A549 (cell line): ENCODE measurements around the gene TACC3.

ENCODE experiments used
- JUN ChIP-seq, 2 experiments: fragments of >200 bp; sonication (Bioruptor Twin); formaldehyde crosslinking; IDR thresholded peaks; 2 replicates in 1 of 2; 3 replicates in 1 of 2; pipeline ENCODE4 v1.6.1; 2016 to 2017
- MAZ ChIP-seq: fragments of 150-350 bp; IDR thresholded peaks from 2 replicates; pipeline ENCODE4 v1.6.1; 2014; ENCODE audit warnings: antibody characterized with exemption, low read depth, low read length, borderline replicate concordance

DNA sequence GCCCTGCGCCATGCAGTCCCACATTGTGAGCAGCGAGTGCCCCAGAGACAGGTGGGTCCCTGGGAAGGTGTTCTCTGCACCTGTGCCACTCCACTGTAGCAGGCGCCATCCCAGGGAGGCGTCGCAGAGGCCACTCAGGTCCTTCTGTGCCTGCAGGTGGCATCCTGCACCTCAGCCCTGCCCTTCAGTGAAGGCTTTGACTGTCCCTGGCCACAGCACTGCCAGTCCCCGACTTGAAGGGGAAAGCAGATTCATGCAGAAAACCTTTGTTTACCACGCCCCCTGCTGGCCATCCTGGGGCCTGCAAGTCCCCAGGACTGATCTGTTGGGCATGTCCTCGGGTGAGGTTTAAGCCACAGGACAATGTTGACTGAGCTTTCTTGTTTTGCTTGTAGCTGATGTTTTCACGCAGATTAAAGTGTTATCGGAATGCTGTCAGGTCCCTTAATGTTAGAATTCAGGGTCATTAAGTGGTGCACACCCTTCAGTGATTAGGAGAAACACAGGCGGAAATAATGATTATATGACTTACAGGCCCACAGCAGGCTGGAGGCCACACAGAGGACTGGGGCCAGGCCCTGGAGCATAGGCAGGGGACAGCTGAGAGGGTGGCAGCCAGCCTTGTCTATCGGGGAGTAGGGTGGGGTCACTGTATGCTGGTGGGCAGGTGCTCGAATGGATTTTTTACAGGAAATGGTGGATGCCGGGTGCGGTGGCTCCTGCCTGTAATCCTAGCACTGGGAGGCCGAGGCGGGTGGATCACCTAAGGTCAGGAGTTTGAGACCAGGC, 5.0 kb downstream of the TACC3 start:
- no peak for TF ChIP-seq JUN (IDR thresholded peaks at IDR 0.05)
- TF ChIP-seq MAZ, result no peak
